Mesothelial cell of epicardium (in vitro differentiated cells): Measurements from ENCODE around the gene RAE1. TPM values are rescaled to one million over a fixed set of nuclear protein-coding genes. Genes with fewer than 3 reads are reported as not detected.

ENCODE experiments used
- DNase-seq, 2 experiments: peaks; one replicate each; pipeline ENCODE4 v3.0.0; 2021; ENCODE audit warnings: low spot score in 2 of 2; ENCODE audit not compliant: unreplicated experiment in 2 of 2
- H3K27ac Mint-ChIP-seq: 2 replicates; pipeline ENCODE4 v1.8.0; 2021; ENCODE audit warnings: mixed read lengths
- H3K27me3 Mint-ChIP-seq: 2 replicates; pipeline ENCODE4 v1.8.0; 2021; ENCODE audit warnings: low read depth, mixed read lengths
- H3K36me3 Mint-ChIP-seq: 2 replicates; pipeline ENCODE4 v1.8.0; 2021; ENCODE audit warnings: mixed read lengths
- H3K4me1 Mint-ChIP-seq: 2 replicates; pipeline ENCODE4 v1.8.0; 2021; ENCODE audit warnings: mixed read lengths
- H3K4me3 Mint-ChIP-seq: 2 replicates; pipeline ENCODE4 v1.8.0; 2021; ENCODE audit warnings: mild to moderate bottlenecking, moderate library complexity, mixed read lengths
- H3K9me3 Mint-ChIP-seq: 2 replicates; pipeline ENCODE4 v1.8.0; 2021; ENCODE audit warnings: mixed read lengths
- CTCF ChIP-seq: fragments of 200-600 bp; sonication (generic); IDR thresholded peaks from one replicate; pipeline ENCODE4 v1.5.0; 2021; ENCODE audit warnings: antibody characterized with exemption; ENCODE audit not compliant: unreplicated experiment
- total RNA-seq: library from RNA; stranded (reverse); gene quantifications from 3 replicates; pipeline ENCODE4 v1.2.1, GENCODE V29; 2021

The RAE1 gene
- total RNA-seq, 1 donor from 2014 or later: 44.4 TPM

GRCh38 chr20:57321142-57321541 lies 29.9 kb upstream of the RAE1 start:
- no peaks in the 10 kb centered on the region for H3K27me3 Mint-ChIP-seq
- no peak for DNase-seq

GRCh38 chr20:57322476-57322875 lies 28.6 kb upstream of the RAE1 start:
- Mint-ChIP-seq H3K4me1 (peaks cover 21% of the 10 kb centered on the region), H3K9me3 (no peaks in the 10 kb centered on the region), H3K27me3 (peaks cover 3% of the 10 kb centered on the region), H3K36me3 (no peaks in the 10 kb centered on the region), H3K4me3 (no peak overlapping the region), H3K27ac (no peak overlapping the region)
- TF ChIP-seq CTCF: no peak
- no peak for DNase-seq

More at GRCh38 chr20:57321142-57321541, 29.9 kb upstream of the RAE1 start:
- Mint-ChIP-seq H3K4me3 (no peak overlapping the region), H3K27ac (no peak overlapping the region), H3K9me3 (no peaks in the 10 kb centered on the region), H3K36me3 (no peaks in the 10 kb centered on the region), H3K4me1 (peaks cover 10% of the 10 kb centered on the region)
- no peak for TF ChIP-seq CTCF

GRCh38 chr20:57323034-57323433 lies 28.0 kb upstream of the RAE1 start:
- Mint-ChIP-seq H3K27me3 (peaks cover 3% of the 10 kb centered on the region), H3K9me3 (no peaks in the 10 kb centered on the region), H3K4me1 (peaks cover 21% of the 10 kb centered on the region), H3K4me3 (no peak overlapping the region), H3K36me3 (no peaks in the 10 kb centered on the region), H3K27ac (no peak overlapping the region)
- no peak for DNase-seq
- no peak for TF ChIP-seq CTCF

DNA sequence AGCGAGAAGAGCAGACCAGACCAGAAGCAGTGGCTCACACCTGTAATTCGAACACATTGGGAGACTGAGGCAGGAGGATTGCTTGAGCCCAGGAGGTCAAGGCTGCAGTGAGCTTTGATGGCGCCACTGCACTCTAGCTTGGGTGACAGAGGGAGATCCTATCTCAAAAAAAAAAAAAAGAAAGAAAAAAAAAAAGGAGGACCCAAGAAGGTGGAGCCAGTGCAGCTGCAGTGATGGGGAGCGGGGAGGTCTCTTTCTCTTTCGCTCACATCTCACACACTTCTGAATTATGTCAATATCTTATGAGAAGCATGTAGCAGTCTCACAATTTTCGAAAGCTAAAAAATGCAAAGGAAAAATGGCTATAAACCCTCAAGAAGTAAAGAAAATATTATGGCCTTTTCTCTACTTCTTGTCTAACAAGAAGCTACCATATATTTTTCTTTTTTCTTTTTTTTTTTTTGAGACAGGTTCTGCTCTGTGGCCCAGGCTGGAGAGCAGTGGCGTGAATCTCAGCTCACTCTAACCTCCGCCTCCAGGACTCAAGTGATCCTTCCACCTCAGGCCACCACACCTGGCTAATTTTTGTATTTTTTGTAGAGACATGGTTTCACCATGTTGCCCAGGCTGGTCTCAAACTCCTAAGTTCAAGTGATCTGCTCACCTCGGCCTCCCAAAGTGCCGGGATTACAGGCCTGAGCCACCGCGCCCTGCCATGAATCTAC lies 25.3 kb upstream of the RAE1 start:
- DNase-seq: no peak
- Mint-ChIP-seq H3K36me3 (no peaks in the 10 kb centered on the region), H3K9me3 (no peaks in the 10 kb centered on the region), H3K4me1 (peaks cover 23% of the 10 kb centered on the region), H3K27ac (peak overlapping the region; percentile 84), H3K4me3 (no peak overlapping the region), H3K27me3 (peaks cover 5% of the 10 kb centered on the region)
- TF ChIP-seq CTCF: no peak

DNA sequence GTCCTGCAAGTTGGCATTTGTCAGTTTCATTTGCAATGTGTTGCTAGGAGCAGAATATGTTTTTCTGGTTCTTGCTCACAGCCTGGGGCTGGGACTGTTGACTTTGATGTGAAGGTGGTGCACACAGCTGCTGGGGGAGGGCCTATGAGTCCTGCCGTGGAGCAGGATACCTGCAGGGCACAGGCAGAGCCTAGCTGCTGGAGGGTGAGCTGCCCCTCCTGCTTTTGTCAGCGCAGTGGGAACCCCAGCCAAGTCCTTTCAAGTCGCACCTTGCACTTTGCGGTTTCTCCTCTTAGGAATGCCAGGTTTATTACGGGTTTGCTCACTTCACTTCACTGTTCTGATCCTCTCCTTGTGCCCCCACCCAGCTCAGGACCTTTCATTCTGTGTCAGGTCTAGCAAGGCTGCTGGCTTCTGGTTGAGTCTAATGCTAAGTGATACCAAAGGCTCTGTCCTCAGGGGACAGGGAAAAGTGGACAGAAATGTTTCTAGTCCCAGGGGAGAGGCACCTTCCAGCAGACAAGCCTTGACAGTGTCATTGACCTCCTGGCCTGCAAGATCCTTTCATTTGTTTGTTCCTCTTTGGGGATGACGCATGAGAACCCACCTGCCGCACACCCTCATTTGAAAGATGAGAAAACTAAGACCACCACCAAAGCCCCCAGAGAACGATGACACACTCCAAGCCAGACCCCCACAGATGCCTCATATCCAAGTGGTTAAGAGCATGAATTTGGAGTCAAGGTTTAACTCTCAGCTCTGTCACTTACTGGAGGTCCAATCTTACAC lies 24.2 kb upstream of the RAE1 start:
- no peaks in the 10 kb centered on the region for H3K36me3 Mint-ChIP-seq
- H3K9me3 Mint-ChIP-seq: no peaks in the 10 kb centered on the region
- no peak overlapping the region for H3K4me3 Mint-ChIP-seq
- DNase-seq: peak in 1 of 2 experiments; percentile 51
- no peak for TF ChIP-seq CTCF
- peaks cover 8% of the 10 kb centered on the region for H3K27me3 Mint-ChIP-seq
- peak overlapping the region; percentile 84 for H3K27ac Mint-ChIP-seq
- H3K4me1 Mint-ChIP-seq: peaks cover 23% of the 10 kb centered on the region
